Measurements from ENCODE around the gene HES5.

HES5 gene

DNA sequence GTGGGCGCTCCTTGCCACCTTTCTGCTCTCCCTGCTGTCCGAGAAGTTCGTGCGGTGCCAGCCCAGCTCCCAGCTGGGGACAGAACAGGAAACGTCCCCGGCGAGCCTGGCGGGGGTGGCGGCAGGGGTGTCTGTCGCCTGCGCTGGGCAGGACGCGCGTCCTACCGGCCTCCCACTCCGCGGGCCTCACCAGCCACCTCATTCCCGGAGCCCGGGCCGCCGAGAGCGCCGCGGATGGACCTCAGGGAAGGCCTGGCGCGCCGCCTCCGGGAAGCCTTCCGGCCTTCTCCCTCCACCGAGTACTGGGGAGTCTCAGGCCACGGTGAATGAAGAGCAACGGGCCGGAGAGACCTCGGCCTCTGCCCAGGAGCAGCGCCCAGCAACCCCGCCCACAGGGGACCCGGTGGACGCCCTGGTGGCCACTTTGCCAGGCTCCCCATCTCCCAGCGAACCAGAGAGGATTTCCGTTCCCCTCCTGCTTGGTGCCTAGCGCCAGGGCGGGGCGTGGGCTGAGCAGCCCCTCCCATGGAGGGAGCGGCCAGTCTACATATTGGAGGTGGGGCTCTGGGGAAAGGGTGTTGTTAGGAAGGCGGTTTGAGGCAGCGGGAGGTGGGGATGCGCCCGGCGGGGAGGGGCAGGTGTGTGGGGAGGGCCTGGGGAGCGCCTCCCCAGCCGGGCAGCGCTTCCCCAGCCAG, 16.6 kb upstream of the HES5 start:
- peak; percentile 35 for DNase-seq

DNA sequence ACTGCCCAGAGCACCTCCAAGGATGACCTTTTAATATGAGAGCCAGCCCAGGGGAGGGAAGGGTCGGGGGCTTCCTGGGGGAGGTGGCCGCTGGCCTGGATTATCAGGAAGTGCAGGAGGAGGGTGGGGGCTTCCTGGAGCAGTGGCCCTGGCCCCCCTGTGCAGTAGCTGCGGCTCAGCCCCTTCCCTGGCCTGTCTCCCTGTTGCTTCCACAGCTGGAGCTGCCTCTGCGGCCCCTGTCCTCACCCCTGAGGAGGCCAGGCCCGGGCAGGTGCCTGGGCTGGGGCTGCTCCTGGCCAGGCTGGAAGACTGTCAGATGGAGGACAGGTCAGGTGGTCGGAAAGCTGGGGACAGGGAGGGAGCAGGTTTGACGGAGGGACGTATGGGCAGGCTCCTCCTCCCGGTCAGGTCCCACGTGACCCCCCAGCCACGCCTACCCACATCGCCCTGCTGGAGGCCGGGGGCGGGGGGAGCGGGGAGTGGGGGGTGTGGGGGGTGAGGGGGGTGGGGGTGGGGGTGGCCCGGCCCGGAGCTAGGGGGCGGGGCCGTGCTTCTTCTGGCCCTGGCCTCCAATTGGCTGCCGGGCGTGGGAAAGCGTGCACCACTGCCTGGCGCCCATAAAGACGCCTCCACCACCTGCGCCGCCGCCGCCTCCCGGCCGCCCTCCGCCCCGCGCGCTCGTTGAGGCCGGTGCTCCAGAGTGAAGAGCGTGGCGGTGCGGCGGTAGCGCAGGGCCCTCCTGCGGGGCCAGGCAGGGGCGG, 15.9 kb upstream of the HES5 start:
- DNase-seq = peak; percentile 88

DNA sequence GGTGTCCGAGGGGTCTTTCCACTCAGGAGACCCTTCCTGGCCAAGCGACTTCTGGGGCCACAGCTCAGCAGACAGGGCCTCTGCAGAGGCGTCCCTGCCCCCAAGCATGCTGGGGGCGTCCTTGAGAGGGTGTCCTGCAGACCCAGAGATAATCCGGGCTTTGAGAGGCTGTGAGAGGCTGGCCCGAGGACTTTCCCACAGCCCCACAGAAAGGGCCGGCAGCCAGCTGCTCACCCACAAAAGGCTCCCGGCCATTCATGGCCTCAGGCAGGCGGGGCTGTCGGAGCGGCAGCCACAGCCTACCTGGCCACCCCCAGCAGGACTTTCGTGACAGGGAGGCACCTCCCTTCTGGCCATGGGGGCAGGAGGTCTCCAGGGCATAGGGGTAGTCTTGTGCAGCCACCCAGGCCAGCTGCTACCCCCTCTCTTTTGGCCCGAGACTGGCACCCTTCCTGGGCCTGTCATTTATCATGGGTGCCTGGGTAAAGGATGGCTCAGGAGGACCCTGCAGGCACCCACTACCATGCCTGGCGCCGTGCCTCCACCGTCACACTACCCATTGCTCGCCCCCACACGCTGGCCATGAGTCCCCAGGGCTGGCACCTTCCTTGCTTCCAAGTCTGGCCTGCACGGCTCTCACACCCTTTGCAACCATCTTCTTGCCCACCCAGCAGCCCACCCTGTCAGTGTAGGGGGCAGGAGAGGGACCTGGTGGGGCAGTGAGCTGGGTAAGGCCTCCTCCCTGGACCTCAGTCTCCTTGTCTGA, 15.0 kb upstream of the HES5 start:
- no peak for DNase-seq

DNA sequence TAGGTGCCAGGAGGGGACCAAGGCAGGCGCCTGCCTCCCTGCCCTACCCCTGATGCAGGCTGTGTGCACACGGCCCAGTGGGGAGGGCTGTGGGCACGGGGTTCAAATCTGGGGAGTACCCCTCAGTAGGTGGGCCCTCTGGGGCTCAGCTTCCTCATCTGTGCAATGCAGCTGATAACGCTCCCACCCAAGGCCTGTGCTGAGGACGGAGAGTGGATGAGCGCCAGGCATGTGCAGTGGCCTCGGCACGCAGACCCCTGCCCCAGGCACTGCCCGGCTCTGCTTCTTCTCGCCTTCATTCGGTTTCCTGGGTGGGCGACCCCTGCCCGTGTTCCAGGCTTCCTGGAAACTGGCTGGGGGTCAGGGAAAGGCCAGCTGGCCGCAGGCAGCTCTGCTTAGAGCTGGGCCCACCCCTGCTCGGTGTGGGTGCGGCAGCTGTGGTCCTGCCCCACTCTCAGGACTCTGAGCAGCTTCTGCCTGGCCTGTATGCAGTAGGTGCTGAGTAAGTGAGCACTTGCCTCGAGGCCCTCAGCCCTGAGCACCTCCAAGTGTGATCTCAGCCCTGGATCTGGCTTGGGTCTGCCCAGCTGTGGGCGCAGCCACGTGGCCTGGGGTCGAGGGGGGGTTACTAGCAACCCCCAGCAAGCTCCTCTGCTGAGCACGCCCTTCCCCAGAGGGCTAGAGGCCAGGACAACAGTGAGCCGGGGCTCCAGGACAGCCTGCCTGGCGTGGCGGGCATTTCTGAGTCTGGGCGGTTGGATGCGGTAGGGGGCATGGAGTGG, 14.2 kb upstream of the HES5 start:
- DNase-seq = no peak

DNA sequence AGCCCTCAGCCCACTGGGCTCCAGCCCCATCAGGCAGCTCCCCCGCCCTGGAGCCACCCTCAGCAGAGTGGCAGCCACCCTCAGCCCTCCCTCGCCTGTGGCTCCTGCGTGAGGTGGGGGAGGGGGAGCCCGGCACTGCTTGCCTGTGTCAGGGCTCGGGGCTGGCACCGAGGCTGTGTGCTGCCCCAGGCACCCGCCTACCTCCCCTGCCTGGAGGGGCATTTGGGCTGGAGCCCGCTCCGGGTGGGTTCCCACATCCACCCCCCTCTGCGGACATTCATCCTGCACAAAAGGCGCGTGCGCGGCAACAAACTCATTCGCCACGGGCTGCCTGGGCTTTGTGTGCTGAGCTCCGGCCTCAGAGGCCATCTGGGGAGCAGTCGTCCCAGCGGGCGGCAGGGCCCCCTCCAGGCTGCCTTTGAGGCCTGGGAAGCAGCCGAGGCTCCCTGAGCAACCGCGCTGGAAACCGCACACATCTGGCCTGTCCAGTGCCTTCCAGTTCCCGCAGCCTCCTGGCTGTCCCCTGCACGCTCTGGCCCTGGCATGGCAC, 13.6 kb upstream of the HES5 start:
- DNase-seq = peak; percentile 65

DNA sequence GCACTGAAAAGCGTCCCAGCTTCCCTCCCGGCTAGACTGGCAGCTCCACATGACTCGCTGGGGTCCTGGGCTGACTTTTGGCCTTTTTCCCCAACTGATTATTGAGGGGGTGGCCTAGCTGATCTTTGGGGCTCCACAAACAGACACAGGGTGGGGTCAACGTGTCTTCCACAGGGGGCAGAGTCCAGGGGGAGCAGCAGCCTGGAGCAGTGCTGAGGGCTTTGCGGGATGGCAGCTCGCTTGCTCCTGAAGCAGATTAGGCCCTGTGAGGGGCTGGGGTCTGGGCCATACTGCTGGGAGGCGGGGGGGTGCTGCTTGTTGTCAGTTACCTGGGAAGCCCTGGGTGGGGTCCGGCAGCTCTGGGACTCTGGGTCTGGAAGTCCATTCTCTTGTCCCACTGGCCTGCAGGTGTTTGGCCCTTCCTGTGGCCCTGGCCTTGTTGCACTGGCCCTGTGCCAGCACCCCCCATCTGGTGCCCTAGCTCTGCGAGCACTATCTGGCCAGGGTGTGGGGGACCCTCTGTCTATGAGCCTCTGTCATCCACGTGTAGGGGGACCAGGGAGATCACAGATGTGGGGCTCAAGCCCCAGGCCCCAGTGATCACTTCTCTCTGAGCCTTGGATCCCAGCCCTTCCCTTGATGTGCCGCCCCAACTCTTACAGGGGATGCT, 12.3 kb upstream of the HES5 start:
- no peak for DNase-seq

DNA sequence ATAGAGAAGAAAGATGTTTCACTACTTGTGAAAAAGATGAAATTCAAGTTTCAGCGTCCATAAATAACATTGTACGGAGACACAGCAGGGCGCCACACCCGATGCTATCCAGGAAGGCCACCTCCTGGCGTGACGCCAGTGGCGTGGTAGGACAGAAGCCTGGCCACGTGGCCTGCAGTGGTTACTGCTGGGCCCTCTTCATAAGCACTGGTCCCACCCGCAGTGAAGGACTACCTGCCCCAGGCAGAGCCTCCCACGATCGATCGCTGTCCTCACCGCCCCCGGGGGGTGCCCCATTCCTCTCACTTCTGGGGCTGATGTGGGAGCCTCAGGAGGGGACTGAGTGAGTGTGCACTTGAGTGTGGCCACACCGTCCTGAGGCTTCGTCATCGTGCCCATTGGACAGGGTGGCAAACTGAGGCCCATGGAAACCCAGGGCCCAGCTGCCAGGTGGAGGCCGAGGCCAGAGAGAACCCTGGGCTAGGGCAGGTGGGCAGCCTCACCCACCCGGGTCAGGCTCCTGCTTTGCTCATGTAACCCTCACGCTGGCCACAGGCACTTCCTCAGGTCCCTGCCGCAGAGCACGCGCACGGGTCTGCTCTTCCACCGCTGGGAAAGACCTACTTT, 11.7 kb upstream of the HES5 start:
- no peak for DNase-seq

DNA sequence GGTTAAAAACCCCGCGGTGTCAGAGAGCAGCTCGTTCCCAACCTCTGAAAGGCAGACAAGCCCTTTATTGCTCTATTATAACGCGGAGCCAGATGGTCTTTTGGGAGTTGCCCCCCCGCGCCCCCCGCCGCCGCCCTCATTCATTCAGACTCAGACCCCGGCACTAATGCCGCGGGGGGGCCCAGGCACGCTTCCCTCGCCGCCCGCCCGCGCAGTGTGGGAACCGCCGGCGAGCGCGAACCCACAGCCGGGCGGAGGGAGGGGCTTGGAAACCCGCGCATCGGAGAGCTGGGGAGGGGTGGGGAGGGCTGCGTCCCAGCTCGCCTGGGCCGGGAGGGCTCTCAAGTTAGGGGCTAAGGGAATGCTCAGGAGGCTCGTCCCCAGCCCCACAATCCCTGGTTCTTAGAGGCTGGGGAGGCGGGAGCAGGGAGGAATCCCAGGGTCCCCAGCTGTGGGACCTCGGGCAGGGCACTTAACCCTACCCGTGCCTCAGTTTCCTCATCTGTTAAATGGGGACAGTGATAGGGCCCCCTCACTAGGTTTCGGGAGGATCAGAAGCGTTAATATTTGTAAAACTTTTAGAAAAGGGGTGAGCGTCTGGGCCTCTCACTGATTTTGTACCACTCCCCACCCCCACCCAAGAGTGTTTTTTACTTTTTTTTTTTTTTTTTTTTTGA, 10.9 kb upstream of the HES5 start:
- peak; percentile 62 for DNase-seq

DNA sequence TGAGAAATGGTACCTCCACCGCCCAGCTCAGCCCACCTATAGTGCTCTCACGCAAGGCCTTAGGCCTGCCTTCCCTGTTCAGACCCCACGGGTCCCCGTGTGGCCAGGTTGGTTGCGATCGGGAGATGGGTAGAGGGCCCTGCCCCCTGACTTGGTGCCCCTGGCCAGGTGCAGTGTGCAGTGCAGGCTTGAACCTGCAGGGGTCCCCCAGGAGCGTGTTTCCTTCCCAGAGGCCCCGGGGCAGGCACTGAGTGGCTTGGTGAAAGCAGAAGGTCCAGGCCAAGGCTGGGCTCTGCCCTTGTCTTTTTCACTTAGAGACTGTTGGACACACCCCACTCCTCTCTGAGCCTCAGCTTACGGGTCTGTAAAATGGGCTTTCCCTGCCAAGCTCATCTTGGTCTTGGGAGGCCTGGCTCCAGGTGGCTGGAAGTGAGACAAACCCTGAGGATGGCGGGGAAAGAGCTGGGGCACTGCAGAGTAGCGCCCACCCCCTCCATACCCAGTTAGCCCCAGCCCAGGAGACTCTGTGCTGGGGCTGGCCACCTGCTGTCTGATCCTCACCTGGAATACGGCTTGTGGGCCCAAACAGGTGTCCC, 9.3 kb upstream of the HES5 start:
- DNase-seq = no peak

DNA sequence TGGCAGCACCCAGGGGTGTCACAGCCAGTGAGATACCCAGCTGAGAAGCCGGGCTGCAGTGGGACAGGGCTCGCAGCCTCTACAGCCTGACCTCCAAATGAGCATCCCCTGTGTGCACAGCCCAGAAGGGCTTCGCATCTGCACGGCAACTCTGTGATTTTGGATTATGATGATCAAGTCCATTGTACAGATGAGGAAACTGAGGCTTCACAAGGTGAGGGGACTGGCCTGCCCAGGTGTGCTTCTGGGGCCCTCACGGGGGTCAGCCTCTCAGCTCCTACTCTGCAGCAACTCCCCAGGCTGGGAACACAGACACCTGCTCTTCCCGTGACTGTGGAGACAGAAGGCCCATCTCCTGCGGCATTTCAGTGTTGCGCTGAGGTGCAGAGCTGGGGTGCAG, 8.8 kb upstream of the HES5 start:
- DNase-seq = no peak

DNA sequence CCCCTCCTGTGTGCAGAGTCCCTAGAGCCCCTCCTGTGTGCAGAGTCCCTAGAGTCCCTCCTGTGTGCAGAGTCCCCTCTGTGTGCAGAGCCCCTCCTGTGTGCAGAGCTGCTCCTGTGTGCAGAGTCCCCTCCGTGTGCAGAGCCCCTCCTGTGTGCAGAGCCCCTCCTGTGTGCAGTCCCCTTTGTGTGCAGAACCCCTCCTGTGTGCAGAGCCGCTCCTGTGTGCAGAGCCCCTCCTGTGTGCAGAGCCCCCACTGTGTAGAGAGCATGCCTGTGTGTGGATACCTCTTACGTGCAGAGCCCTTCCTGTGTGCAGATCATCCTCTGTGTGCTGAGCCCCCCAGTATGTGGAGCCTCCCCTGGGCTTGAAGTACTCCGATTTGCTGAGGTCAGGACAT, 8.3 kb upstream of the HES5 start:
- DNase-seq = no peak

DNA sequence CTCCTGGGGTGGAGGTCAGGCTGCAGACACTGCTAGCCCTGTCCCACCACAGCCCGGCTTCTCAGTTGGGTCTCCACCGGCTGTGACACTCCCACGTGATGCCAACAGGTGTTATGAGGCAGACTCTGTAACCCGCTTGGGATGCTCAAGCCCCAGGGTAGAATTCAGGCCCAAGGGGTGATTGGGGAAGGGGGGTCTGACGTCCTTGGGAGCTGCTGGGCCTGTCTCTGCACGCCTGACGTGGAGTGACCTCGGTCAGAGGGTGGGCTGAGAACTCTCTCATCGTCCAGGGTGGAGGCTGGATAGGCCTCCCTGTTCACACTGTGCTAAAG, 7.7 kb upstream of the HES5 start:
- DNase-seq = no peak

DNA sequence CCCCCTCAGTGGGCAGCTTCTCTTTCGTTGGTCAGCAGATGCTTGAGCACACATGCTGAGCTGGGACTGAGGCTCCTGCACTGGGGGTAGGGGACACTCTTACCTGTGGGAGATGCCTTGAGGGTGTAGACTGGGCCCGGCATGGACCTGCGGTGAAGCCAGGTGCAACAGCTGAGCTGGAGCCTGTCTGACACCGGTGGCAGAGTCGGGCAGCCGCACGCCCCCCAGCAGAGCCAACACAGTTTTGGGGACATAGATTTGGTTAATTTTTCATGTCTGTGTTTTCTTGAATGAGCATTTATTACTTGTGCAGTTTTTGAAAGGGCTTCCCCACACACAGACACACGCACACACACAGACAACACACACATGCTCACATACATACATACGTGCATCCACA, 5.9 kb upstream of the HES5 start:
- no peak for DNase-seq

DNA sequence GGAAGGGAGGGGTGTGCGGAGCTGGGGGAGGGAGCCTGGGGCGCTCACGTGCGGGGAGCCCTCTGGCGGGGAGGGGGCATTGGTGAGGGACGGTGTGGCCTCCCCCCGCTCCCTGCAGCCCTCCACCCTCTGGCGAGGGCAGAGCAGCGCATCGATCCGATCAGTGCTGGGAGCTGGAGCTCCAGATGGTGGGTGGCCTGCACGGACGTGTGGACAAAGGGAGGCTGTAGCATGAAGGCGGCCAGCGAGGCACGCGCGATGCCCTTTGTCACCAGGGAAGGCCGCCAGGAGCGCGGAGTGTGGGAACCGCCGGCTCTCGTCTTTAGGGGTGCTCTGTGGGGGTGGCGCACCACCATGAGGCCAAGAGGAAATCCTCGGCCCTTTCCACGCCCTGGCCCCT, 5.4 kb upstream of the HES5 start:
- DNase-seq = no peak

DNA sequence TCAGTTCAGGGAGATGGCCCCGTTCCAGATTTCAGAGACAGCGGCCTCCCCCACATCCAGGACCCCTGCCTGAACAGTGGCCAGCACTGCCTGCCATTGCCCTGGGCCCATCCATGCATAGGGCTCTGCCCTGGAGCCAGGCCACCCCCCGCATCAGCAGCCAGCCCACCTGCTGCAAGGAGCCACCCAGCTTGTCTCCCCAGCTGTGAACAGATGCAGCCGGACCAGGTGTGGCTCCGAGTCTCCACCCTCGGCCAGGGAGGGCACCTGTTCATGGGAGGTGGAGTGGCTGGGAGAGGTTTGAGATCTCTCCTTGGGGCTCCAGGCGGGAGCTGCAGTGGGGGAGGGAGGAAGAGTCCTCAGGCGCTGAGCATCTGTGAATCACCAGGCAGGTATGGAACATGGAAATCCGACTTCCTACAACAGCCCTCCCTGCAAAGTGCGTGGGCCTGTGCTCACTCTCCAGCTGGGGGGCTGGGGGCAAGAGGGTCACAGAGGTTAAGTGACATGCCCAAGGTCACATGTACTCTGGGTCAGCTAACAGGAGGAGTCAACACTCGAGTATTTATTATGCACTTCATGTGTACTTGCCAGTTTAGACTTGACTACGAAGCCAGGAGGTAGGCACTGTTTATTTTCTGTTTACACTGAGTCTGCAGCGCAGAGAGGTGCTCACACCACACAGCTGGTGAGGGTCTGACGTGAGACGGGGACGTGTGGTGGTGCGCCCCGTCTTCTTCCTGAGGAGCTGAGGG, 4.8 kb upstream of the HES5 start:
- DNase-seq = peak; percentile 92

DNA sequence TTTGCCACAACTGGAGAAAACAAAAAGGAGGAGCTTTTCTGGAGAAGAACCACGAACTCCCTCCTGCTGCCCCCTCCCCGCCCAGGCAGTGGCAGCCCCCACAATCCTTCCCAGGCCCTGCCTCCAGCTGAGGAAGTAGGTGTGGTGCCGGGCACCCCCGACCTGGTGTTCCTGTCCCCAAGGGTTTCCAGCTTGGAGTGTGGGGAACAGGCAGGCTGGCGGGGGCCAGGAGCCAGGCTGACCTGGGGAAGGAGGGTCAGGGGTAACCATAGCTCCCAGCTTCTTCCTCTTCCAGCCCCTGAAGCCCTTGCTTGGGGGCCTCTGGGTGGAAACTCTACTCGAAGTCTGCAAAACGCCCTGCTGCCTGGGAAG, 4.2 kb upstream of the HES5 start:
- no peak for DNase-seq

DNA sequence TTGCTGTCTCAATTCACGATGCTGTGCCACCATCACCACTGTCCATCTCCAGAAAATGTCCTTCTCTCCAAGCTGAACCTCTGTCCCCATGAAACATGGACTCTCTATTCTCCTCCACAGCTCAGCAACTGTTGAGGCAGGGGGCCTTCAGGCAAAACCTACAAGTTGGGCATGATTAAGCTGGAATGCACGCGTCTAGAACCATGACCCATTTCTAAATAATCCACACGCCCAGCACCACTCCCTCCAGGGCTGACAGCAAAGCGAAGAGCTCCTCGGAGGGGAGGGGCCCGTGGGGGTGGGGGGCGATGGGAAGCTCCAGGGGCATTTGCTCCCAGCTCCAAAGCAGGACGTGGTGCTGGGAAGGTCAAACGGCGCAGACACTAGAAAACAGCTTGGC, 3.3 kb upstream of the HES5 start:
- no peak for DNase-seq

DNA sequence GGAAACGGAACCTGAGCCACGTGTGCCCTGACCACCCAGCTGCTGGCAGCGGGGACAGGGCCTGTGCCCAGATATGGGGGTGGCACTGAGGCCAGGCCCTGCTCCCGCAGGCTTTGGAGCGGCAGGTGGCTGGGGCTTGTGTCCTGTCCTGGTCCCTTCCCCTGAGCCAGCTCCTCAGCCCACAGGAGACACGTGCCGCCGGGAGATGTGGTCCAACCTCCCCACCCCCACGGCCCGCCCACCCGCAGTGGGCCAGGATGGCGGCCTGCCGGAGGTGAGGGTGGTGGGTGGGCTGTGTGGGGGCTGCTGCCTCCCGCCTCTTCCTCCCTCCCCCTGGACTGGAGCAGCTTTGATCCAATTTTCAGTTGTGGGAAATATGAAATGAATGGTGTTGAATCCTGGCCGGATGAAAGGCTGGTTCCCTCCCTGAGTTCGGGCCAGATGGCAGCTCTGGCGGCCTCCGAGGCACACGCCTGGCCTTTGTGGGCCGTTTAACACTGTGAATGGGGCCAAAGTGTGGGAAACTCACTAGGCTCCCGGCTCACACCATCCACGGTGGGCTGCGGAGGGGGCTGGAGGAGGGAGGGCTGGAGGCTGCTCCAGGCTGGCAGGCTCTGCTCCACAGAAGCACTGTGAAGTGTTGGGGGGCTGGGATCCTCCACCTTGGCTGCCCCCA, 2.6 kb upstream of the HES5 start:
- DNase-seq = no peak

DNA sequence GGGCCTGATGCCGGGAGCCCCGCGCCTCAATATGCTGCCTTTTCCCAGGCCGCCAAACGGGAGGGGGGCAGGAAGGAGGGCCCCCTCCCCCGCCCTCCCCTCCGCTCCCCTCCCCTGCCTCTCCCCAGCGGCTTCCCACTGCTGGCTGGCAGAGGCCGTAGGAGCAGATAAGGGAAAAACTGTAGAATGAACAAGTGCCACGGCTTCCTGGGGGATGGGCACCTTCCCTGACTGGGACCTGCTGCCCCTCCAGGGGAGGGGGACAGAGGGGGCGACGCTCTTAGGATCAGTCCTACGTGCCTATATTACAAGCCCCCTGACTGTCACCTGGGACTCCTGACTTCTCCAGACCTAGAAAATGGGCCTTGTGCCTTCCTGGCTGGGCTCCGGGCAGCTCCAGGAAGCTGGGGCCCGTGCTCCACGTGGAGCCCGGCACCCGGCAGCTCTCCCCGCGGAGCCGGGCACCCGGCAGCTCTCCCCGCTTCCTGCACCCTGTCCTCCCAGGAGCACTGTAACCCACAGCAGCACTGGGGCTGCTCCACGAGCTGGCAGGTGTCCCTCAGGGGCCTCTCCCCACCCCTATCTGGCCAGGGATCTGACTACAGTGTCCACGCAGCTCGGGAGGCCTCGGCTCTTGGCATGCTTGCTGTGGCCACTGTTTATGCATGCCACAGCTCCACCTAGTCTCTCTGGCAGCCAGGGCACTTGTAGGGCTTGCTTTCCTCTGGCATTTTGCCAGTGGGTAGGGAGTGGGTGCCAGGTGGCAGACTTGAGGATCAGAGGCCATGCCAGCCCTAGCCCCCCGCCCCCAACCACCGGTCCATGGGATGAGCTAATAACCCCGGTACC, 674 bp upstream of the HES5 start:
- DNase-seq = peak; percentile 63

Data from NCI-H2171 treated with DMSO at 0.1 percent for 48 hours (cell line).